ENCODE measurements around the gene SPATA21.

Gene SPATA21

DNA sequence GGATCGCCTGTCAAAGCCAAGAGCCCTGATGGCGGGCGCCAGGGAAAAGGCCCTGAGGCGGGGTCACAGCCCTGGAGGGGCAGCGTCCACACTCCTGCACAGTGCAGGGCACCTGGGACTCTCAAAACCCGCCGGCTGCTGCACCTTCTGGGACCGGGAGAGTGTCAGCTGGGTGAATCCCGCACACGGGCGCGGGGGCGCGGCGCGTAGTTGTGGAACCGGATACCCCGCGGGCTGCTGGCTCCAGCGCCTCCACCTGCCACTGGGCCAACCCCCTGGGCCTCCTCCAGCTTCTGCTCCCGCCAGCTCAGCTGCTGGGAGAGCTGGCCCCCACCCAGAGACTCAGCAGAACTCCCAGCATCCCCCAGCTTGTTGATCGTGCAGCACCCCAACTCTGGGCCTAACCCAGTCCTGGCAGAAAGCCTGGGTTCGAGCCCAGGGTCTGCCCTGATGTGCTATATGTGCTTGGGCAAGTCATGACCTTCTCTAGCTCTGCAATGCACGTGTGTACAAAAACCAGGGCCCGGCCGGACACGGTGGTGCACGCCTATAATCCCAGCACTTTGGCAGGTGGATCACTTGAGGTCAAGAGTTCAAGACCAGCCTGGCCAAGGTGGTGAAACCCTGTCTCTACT is 37.1 kb upstream of the SPATA21 start:
- TF ChIP-seq, protein P1, sequence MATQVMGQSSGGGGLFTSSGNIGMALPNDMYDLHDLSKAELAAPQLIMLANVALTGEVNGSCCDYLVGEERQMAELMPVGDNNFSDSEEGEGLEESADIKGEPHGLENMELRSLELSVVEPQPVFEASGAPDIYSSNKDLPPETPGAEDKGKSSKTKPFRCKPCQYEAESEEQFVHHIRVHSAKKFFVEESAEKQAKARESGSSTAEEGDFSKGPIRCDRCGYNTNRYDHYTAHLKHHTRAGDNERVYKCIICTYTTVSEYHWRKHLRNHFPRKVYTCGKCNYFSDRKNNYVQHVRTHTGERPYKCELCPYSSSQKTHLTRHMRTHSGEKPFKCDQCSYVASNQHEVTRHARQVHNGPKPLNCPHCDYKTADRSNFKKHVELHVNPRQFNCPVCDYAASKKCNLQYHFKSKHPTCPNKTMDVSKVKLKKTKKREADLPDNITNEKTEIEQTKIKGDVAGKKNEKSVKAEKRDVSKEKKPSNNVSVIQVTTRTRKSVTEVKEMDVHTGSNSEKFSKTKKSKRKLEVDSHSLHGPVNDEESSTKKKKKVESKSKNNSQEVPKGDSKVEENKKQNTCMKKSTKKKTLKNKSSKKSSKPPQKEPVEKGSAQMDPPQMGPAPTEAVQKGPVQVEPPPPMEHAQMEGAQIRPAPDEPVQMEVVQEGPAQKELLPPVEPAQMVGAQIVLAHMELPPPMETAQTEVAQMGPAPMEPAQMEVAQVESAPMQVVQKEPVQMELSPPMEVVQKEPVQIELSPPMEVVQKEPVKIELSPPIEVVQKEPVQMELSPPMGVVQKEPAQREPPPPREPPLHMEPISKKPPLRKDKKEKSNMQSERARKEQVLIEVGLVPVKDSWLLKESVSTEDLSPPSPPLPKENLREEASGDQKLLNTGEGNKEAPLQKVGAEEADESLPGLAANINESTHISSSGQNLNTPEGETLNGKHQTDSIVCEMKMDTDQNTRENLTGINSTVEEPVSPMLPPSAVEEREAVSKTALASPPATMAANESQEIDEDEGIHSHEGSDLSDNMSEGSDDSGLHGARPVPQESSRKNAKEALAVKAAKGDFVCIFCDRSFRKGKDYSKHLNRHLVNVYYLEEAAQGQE (IDR thresholded peaks at IDR 0.05; ENCODE audit: insufficient read depth in 1 of 2, low read depth in 2 of 2, low read length in 2 of 2) = no peak
- TF ChIP-seq TAF1 (IDR thresholded peaks at IDR 0.05; ENCODE audit: borderline replicate concordance, insufficient read depth, low read length) = no peak
- TF ChIP-seq SIN3A (IDR thresholded peaks at IDR 0.05; ENCODE audit: borderline replicate concordance, insufficient read depth, low read length) = no peak
- no peak for TF ChIP-seq POLR2AphosphoS5 (IDR thresholded peaks at IDR 0.05; ENCODE audit: low read depth, low read length)
- no peak for TF ChIP-seq FOXP2 (optimal IDR thresholded peaks at IDR 0.05; ENCODE audit: borderline replicate concordance, extremely low read depth, extremely low read length, insufficient read depth)

DNA sequence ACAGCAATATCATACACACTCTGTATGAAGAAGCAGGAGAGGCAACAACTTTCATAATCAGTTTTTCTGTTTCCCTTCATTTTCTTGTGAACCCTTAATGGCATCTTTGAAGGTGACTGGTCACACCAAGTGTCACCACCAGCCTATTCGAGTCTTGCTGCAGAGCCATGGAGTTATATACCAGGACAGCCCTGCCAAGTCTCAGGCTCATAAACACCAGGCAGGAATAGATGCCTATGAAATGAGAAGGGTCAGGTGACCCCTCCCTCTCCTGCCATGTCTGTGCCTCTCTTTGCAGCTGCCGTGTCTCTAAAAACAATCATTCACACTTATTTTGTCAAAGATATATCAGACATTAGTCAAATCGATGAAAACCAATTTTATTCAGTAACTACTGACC is 31.3 kb upstream of the SPATA21 start:
- TF ChIP-seq FOXP2 (optimal IDR thresholded peaks at IDR 0.05; ENCODE audit: borderline replicate concordance, extremely low read depth, extremely low read length, insufficient read depth) (no peak), TAF1 (IDR thresholded peaks at IDR 0.05; ENCODE audit: borderline replicate concordance, insufficient read depth, low read length) (no peak), POLR2AphosphoS5 (IDR thresholded peaks at IDR 0.05; ENCODE audit: low read depth, low read length) (no peak), SIN3A (IDR thresholded peaks at IDR 0.05; ENCODE audit: borderline replicate concordance, insufficient read depth, low read length) (no peak)
- TF ChIP-seq, protein P1 (IDR thresholded peaks at IDR 0.05; ENCODE audit: insufficient read depth in 1 of 2, low read depth in 2 of 2, low read length in 2 of 2) = no peak

DNA sequence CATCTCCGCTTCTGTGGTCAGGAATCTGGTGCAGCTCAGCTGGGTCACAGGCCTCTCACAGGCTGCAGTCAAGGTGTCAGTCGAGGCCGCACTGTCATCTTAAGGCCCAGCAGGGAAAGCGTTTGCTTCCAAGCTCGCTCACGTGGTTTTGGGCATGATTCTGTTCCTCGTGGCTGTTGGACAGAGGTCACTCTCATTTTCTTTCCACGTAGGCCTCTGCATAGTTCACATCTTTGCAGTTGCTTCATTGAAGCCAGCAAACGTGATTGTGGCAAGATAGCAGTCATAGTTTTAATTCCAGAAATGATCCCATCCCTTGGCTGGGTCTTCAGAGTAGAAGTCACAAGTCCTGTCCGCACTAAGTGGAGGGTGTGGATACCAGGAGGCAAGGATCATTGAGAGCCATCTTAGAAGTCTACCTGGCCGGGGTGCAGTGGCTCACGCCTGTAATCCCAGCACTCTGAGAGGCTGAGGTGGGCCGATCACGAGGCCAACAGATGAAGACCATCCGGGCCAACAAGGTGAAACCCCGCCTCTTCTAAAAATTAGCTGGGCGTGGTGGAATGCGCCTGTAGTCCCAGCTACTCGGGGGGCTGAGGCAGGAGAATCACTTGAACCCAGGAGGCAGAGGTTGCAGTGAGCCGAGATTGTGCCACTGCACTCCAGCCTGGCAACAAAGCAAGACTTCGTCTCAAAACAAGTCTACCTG is 27.8 kb upstream of the SPATA21 start:
- TF ChIP-seq TAF1 (IDR thresholded peaks at IDR 0.05; ENCODE audit: borderline replicate concordance, insufficient read depth, low read length) = no peak
- TF ChIP-seq POLR2AphosphoS5 (IDR thresholded peaks at IDR 0.05; ENCODE audit: low read depth, low read length) = no peak
- TF ChIP-seq SIN3A (IDR thresholded peaks at IDR 0.05; ENCODE audit: borderline replicate concordance, insufficient read depth, low read length) = no peak
- TF ChIP-seq, protein P1 (IDR thresholded peaks at IDR 0.05; ENCODE audit: insufficient read depth in 1 of 2, low read depth in 2 of 2, low read length in 2 of 2) = no peak
- TF ChIP-seq FOXP2 (optimal IDR thresholded peaks at IDR 0.05; ENCODE audit: borderline replicate concordance, extremely low read depth, extremely low read length, insufficient read depth) = no peak

DNA sequence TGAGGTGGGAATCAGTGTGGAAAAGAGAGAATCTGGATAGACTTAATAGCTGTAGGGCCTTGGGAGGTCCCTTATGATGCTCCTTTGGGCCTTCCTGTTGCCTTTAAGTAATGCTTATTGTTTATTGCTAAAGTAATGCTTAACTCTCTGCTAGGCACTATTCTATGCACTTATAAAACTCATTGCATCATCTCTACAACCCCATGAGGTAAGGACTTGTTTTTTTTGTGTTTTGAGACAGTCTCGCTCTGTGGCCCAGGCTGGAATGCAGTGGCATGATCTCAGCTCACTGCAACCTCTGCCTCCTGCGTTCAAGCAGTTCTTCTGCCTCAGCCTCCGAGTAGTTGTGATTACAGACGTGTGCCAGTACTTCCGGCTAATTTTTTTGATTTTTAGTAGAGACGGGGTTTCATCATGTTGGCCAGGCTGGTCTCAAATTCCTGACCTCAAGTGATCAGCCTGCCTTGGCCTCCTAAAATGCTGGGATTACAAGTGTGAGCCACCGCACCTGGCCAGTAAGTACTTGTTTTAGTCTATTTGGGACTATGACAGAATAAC is 25.6 kb upstream of the SPATA21 start:
- no peak for TF ChIP-seq POLR2AphosphoS5 (IDR thresholded peaks at IDR 0.05; ENCODE audit: low read depth, low read length)
- TF ChIP-seq, protein P1 (IDR thresholded peaks at IDR 0.05; ENCODE audit: insufficient read depth in 1 of 2, low read depth in 2 of 2, low read length in 2 of 2) = no peak

Measured in PFSK-1 (cell line).